Esophagus squamous epithelium (tissue), 4 donors: Measurements from ENCODE around the gene OPTN.

Experiments used
- CTCF ChIP-seq, 6 experiments: fragments of 450-650 bp in 4 of 6; fragments of 200-600 bp in 2 of 6; sonication (generic) in 2 of 6; IDR thresholded peaks; one replicate each; pipeline ENCODE4 v1.5.1; 2016 to 2019; ENCODE audit warnings: antibody characterized with exemption in 6 of 6, mild to moderate bottlenecking in 4 of 6, moderate library complexity in 4 of 6
- POLR2A ChIP-seq, 4 donors: fragments of 450-650 bp; IDR thresholded peaks; one replicate each; pipeline ENCODE4 v1.6.1; 2017; ENCODE audit warnings: antibody characterized with exemption in 4 of 4, mild to moderate bottlenecking in 4 of 4, moderate library complexity in 3 of 4

DNA sequence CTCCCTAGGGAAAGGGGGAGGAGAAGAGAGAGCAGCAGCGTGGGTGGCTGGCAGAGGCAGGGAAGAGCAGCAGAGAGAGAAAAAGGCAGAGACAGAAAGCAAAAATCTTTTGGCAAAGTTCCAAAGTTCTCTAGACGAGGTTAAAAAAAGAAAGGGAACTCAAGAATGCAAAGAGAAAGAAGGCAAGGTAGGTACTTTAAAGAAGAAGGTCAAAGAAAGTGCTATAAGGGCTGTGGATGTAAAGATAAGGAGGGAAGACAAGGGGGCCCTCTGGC, 20.2 kb upstream of the OPTN start:
- TF ChIP-seq CTCF (IDR thresholded peaks at IDR 0.05) (no peak), POLR2A (IDR thresholded peaks at IDR 0.05) (no peak)
